DMS 273 (cell line): ENCODE measurements around the gene RNF31.
"Not testable (repeated sequence)": the region's sequence is repeated elsewhere in the genome, so short reads cannot be mapped to it uniquely, and the experiment has no call there.

Experiments
- DNase-seq: peaks from one replicate; lab custom pipeline; 2025; ENCODE audit not compliant: unreplicated experiment; lab: John Stamatoyannopoulos, UW

RNF31 gene

DNA sequence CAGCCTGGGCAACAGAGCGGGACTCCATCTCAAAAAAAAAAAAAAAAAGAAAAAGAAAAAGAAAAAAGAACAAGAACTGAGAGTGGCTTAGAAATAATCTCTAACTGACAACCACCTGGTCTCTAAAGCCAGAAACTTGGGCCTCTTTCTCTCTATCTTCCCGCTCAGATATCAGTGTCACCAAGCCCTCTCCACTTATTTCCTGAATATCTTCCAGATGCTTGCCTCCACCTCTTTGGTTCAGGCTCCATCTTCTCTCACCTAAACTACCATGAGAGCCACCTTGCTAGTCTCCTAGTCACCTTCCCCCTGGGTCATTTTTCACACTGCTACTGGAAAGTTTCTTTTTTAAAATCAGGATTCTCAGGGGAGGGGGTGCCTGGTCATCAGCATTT is 49.8 kb downstream of the RNF31 start:
- DNase-seq: no peak

DNA sequence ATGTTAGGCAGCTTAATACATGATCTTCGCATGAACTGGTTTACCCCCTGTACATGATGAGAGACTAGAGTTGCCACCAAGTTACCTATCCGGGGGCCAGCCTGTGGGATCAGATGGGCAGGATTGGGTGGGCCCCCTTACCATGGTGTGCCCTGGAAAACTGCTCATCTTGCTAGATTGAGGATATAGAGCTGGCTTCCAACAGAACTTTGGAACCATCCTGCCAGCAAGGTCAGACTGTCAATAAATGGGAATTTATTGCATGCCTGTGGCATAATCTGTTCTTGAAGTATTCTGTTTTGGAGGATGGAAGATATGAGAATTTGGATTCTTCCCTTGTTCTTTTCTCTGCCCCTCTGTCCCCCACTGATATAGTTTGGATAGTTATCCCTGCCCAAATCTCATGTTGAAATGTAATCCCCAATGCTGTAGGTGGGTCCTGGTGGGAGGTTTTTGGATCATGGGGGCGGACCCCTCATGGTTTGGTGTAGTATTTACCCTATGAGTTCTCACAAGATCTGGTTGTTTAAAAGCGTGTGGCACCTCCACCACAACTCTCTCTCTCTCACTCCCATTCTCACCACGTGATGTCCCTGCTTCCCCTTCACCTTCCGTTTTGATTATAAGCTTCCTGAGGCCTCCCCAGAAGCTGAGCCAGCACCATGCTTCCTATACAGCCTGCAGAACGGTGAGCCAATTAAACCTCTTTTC is 51.7 kb downstream of the RNF31 start:
- no peak for DNase-seq

DNA sequence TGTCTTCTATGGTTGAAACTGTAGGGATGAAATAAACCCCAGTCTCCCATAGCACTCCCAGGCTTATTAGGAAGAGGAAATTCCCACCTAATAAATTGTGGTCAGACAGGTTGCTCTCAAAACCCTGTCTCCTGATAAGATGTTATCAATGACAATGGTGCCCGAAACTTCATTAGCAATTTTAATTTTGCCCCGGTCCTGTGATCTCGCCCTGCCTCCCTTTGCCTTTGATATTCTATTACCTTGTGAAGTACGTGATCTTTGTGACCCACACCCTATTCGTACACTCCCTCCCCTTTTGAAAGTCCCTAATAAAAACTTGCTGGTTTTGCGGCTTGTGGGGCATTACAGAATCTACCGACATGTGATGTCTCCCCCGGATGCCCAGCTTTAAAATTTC is 55.2 kb downstream of the RNF31 start:
- DNase-seq: not testable (repeated sequence)

DNA sequence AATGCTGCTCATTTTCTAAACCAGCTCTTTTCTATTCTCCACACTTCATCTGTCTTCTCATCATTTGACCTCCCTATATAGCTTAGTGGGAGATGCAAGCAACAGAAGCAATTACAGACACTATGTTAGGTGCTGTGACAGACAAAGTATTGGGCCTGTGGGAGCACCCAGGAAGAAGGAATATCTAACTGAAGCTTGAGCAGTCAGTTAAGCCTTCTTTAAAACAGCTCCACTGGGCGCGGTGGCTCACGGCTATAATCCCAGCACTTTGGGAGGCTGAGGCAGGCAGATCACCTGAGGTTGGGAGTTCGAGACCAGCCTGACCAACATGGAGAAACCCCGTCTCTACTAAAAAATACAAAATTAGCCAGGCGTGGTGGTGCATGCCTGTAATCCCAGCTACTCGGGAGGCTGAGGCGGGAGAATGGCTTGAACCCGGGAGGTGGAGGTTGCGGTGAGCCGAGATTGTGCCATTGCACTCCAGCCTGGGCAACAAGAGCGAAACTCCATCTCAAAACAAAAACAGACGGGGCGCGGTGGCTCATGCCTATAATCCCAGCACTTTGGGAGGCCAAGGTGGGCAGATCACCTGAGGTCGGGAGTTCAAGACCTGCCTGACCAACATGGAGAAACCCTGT is 56.1 kb downstream of the RNF31 start:
- not testable (repeated sequence) for DNase-seq

DNA sequence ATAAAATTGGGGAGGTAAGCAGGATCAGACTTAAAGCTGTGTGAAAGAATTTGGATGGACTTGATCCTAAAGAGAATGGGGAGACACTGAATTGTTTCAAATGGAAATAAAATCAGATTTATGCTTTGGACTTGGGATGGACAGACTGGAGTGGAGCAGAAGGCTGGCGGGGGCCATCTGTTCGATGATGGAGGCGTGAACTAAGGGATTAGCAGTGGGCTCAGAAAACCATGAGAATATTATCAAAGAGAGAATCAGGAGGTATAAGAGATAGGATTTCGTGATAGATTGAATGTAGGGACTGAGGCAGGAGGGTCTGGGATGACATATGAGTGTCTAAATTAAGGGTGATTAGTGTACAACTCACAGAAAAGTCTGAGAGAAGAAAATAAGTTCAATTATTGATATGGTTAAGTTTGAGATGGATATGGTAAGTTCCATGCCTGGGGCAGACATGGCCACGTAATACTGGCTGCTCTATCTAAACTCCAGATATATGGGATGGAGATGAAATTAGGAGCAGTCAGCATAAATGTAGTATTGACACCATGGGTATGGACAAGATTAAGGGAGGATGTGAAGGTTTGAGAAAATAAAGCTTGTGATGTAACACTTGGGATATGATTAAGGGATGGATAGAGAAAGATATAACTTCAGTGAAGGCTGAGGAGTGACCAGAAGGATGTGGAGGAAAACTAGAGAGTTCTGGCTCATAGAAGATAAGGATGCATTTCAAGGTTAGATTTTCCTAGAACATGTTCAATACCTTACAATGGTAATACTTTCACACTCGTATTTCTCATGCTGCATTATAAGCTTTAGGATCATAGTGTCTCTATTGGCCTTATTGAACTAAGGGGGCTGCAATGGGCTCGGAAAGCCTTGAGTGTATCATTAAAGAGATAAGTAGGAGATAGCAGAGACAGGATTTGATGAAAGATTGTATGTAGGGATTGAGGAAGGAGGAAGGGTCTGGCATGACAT is 57.2 kb downstream of the RNF31 start:
- DNase-seq: peak; percentile 40

DNA sequence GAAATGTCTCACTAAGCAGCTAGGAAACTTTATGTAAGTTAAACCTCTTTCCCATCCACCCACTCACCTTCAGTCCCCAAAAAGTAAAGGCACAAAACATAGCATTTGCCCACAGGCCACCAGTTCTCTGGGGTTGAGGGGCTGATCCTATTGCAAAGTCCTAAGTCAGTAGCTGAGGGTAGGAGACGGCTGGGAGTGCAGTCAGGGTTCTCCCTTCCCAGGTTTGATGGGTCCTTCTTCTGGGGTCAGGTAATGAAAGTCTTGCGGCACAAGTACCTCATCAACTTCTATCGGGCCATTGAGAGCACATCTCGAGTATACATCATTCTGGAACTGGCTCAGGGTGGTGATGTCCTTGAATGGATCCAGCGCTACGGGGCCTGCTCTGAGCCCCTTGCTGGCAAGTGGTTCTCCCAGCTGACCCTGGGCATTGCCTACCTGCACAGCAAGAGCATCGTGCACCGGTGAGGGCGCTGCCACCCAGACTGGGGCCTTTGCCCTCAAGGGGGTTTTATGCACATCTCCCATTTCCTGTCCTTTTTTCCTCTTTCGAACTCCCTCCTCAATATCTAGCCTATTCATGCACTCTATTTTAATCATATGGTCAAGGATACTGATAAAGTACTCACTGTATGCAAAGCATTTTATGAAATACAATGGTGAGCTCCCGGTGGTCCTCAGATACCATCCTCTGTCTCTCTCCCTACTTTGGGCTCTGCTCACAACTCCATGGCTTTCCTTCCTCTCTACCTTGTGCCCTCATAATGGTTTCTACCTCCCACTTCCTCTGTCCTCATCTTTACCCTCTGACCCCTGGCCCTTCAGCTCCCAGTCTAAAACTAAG is 59.2 kb downstream of the RNF31 start:
- no peak for DNase-seq

DNA sequence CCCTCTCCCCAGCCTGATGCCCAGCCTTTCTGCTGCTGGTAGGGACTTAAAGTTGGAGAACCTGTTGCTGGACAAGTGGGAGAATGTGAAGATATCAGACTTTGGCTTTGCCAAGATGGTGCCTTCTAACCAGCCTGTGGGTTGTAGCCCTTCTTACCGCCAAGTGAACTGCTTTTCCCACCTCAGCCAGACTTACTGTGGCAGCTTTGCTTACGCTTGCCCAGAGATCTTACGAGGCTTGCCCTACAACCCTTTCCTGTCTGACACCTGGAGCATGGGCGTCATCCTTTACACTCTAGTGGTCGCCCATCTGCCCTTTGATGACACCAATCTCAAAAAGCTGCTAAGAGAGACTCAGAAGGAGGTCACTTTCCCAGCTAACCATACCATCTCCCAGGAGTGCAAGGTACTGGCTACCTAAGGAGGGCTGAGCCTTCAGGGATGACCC is 59.8 kb downstream of the RNF31 start:
- no peak for DNase-seq

DNA sequence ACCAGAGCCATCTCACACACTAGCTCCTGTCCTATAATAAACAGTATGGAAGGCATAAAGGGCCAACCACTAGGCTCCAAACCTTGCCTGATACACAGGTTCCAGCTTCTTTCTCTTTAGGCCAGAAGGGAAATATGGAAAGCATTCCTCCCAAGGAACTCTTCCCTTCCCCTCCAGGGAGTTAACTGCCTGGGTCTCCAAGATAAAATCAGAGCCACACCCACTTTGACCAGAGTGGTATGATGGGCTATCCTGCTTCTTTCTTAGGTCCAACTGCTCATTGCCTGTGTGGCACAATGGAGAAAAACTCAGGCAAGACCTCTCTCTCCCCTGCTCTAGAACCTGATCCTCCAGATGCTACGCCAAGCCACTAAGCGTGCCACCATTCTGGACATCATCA is 60.3 kb downstream of the RNF31 start:
- DNase-seq: no peak
